IMR-90 (cell line): ENCODE results near the gene IL36RN. TPM values are rescaled to one million over a fixed set of nuclear protein-coding genes. Genes with fewer than 3 reads are reported as not detected.

Source experiments
- ATAC-seq: fragments of 200-7000 bp; cut with Tn5 transposase; 2 replicates; pipeline ENCODE4 v1.9.1; 2020; ENCODE audit warnings: low read depth, mild to moderate bottlenecking, moderate library complexity
- BruUV-seq: library from RNA; stranded (reverse); fragments of 400-500 nt; replicated peaks from 2 replicates; lab custom pipeline; 2021; lab: Mats Ljungman, UMichigan
- CTCF ChIA-PET: fragments of 300-600 bp; formaldehyde crosslinking; extraction: SDS; loops from one replicate; lab custom pipeline; 2021; ENCODE audit warnings: antibody characterized with exemption; lab: Yijun Ruan, JAX
- POLR2A ChIA-PET: fragments of 300-600 bp; sonication (Branson Sonifier 250); formaldehyde crosslinking; loops from one replicate; lab custom pipeline; 2022; ENCODE audit warnings: antibody characterized with exemption; ENCODE audit not compliant: unreplicated experiment; lab: Charles Lee
- DNase-seq: peaks from one replicate; pipeline ENCODE4 v3.0.0; 2013
- H2AFZ ChIP-seq: replicated peaks from 2 replicates; pipeline ENCODE3; 2013; ENCODE audit warnings: low read length, mild to moderate bottlenecking; ENCODE audit not compliant: poor library complexity
- H2AK5ac ChIP-seq: 2 replicates; pipeline ENCODE4 v1.6.1; 2013; ENCODE audit warnings: low read depth, low read length, inconsistent platforms
- H2AK9ac ChIP-seq: replicated peaks from 2 replicates; pipeline ENCODE3; 2013; ENCODE audit warnings: mild to moderate bottlenecking, low read depth, low read length, moderate library complexity; ENCODE audit not compliant: poor library complexity
- H2BK120ac ChIP-seq: 2 replicates; pipeline ENCODE4 v1.6.1; 2013; ENCODE audit warnings: low read depth, low read length, inconsistent platforms
- H2BK15ac ChIP-seq: 3 replicates; pipeline ENCODE4 v1.6.1; 2013; ENCODE audit warnings: low read depth, low read length, inconsistent platforms
- H2BK20ac ChIP-seq: 2 replicates; pipeline ENCODE4 v1.6.1; 2013; ENCODE audit warnings: low read depth, mild to moderate bottlenecking, inconsistent platforms, low read length, moderate library complexity
- H2BK5ac ChIP-seq: 2 replicates; pipeline ENCODE4 v1.6.1; 2013; ENCODE audit warnings: mild to moderate bottlenecking, low read depth, low read length, inconsistent platforms; ENCODE audit not compliant: poor library complexity, severe bottlenecking
- H3K14ac ChIP-seq: replicated peaks from 2 replicates; pipeline ENCODE4 v1.6.1; 2013; ENCODE audit warnings: low read depth, low read length, inconsistent platforms
- H3K18ac ChIP-seq: 2 replicates; pipeline ENCODE4 v1.6.1; 2013; ENCODE audit warnings: low read depth, low read length, control low read depth
- H3K23ac ChIP-seq: 2 replicates; pipeline ENCODE4 v1.6.1; 2013; ENCODE audit warnings: low read depth, low read length, inconsistent platforms
- H3K27ac ChIP-seq: 2 replicates; pipeline ENCODE4 v1.5.1; 2013; ENCODE audit warnings: mild to moderate bottlenecking, control low read depth, low read length; ENCODE audit not compliant: insufficient read depth
- H3K27me3 ChIP-seq: 2 replicates; pipeline ENCODE4 v1.6.1; 2013; ENCODE audit warnings: low read length; ENCODE audit not compliant: control insufficient read depth, insufficient read depth
- H3K36me3 ChIP-seq: 2 replicates; pipeline ENCODE4 v1.6.1; 2013; ENCODE audit warnings: low read length, mixed read lengths; ENCODE audit not compliant: control insufficient read depth, insufficient read depth
- H3K4ac ChIP-seq: 2 replicates; pipeline ENCODE4 v1.6.1; 2013; ENCODE audit warnings: low read depth, low read length, inconsistent platforms
- H3K4me1 ChIP-seq: 2 replicates; pipeline ENCODE4 v1.6.1; 2013; ENCODE audit warnings: low read length, mixed read lengths; ENCODE audit not compliant: control insufficient read depth, insufficient read depth
- H3K4me2 ChIP-seq: 2 replicates; pipeline ENCODE4 v1.6.1; 2013; ENCODE audit warnings: low read depth, mild to moderate bottlenecking, control low read depth, low read length, moderate library complexity
- H3K4me3 ChIP-seq: 2 replicates; pipeline ENCODE4 v1.5.1; 2013; ENCODE audit warnings: low read depth, mild to moderate bottlenecking, control low read depth, low read length, moderate library complexity; ENCODE audit not compliant: insufficient read depth
- H3K56ac ChIP-seq: 2 replicates; pipeline ENCODE4 v1.6.1; 2013; ENCODE audit warnings: low read length, inconsistent platforms; ENCODE audit not compliant: insufficient read depth; ENCODE audit errors: extremely low read depth
- H3K79me1 ChIP-seq, 2 experiments: 2 replicates each; pipeline ENCODE4 v1.6.1; 2013; ENCODE audit warnings: low read length in 2 of 2, inconsistent platforms in 1 of 2, low read depth in 1 of 2
- H3K9ac ChIP-seq: 2 replicates; pipeline ENCODE4 v1.6.1; 2013; ENCODE audit warnings: low read depth, low read length, control low read depth
- H3K9me1 ChIP-seq: 2 replicates; pipeline ENCODE4 v1.6.1; 2013; ENCODE audit warnings: low read length, inconsistent platforms; ENCODE audit not compliant: insufficient read depth
- H3K9me3 ChIP-seq: 2 replicates; pipeline ENCODE4 v1.6.1; 2013; ENCODE audit warnings: low read length; ENCODE audit not compliant: control insufficient read depth, insufficient read depth
- H4K20me1 ChIP-seq: 2 replicates; pipeline ENCODE4 v1.6.1; 2013; ENCODE audit warnings: low read length, inconsistent platforms; ENCODE audit not compliant: insufficient read depth
- H4K5ac ChIP-seq: 2 replicates; pipeline ENCODE4 v1.6.1; 2013; ENCODE audit warnings: mild to moderate bottlenecking, low read depth, low read length, control low read depth
- H4K8ac ChIP-seq, 2 experiments: 2 replicates each; pipeline ENCODE4 v1.6.1; 2013; ENCODE audit warnings: low read depth in 2 of 2, low read length in 2 of 2, control low read depth in 1 of 2, inconsistent platforms in 1 of 2
- H4K91ac ChIP-seq: 2 replicates; pipeline ENCODE4 v1.6.1; 2013; ENCODE audit warnings: low read depth, low read length, inconsistent platforms; ENCODE audit not compliant: insufficient read depth
- BHLHE40 ChIP-seq: fragments of 150-350 bp; IDR thresholded peaks from 2 replicates; pipeline ENCODE4 v1.6.1; 2016; ENCODE audit warnings: mild to moderate bottlenecking, low read depth, low read length
- CEBPB ChIP-seq: IDR thresholded peaks from 2 replicates; pipeline ENCODE4 v1.6.1; 2012; ENCODE audit warnings: low read depth, low read length, improper control_type of control experiment
- CHD1 ChIP-seq: IDR thresholded peaks from 2 replicates; pipeline ENCODE4 v1.6.1; 2012; ENCODE audit warnings: low read depth, low read length, improper control_type of control experiment
- ELK1 ChIP-seq: fragments of 150-350 bp; IDR thresholded peaks from 2 replicates; pipeline ENCODE4 v1.6.1; 2016; ENCODE audit warnings: low read depth, mild to moderate bottlenecking, low read length, moderate library complexity, borderline replicate concordance
- FOS ChIP-seq: fragments of 150-350 bp; IDR thresholded peaks from 2 replicates; pipeline ENCODE4 v1.6.1; 2016; ENCODE audit warnings: low read depth, low read length
- MAFK ChIP-seq: IDR thresholded peaks from 2 replicates; pipeline ENCODE4 v1.6.1; 2012; ENCODE audit warnings: low read depth, low read length, improper control_type of control experiment
- MAZ ChIP-seq: IDR thresholded peaks from 2 replicates; pipeline ENCODE4 v1.6.1; 2012; ENCODE audit warnings: low read depth, mild to moderate bottlenecking, low read length, improper control_type of control experiment, moderate library complexity, borderline replicate concordance
- MXI1 ChIP-seq: IDR thresholded peaks from 2 replicates; pipeline ENCODE4 v1.6.1; 2012; ENCODE audit warnings: low read depth, mild to moderate bottlenecking, low read length, moderate library complexity, borderline replicate concordance
- NFE2L2 ChIP-seq: fragments of 150-350 bp; IDR thresholded peaks from 2 replicates; pipeline ENCODE4 v1.6.1; 2016; ENCODE audit warnings: low read depth, mild to moderate bottlenecking, low read length
- POLR2A ChIP-seq: IDR thresholded peaks from 2 replicates; pipeline ENCODE4 v1.6.1; 2012; ENCODE audit warnings: mild to moderate bottlenecking, low read depth, low read length
- RAD21 ChIP-seq: IDR thresholded peaks from 2 replicates; pipeline ENCODE4 v1.6.1; 2012; ENCODE audit warnings: low read length, improper control_type of control experiment
- RCOR1 ChIP-seq: IDR thresholded peaks from 2 replicates; pipeline ENCODE4 v1.6.1; 2012; ENCODE audit warnings: mild to moderate bottlenecking, low read length, improper control_type of control experiment; ENCODE audit not compliant: insufficient replicate concordance
- RFX5 ChIP-seq: IDR thresholded peaks from 2 replicates; pipeline ENCODE4 v1.8.0; 2012; ENCODE audit warnings: low read depth, mild to moderate bottlenecking, low read length, moderate library complexity
- SMC3 ChIP-seq: fragments of 150-350 bp; IDR thresholded peaks from 2 replicates; pipeline ENCODE4 v1.6.1; 2016; ENCODE audit warnings: low read depth, mild to moderate bottlenecking, antibody characterized with exemption, low read length, moderate library complexity
- USF2 ChIP-seq: fragments of 150-350 bp; IDR thresholded peaks from 2 replicates; pipeline ENCODE4 v1.6.1; 2017; ENCODE audit warnings: mild to moderate bottlenecking, antibody characterized with exemption, low read length, low read depth
- WGBS, 2 experiments: methylation state at CpG; one replicate each; pipeline versions ENCODE4 v1.1.5 to v1.1.7; 2013; ENCODE audit warnings: missing lambda C conversion rate in 2 of 2; ENCODE audit not compliant: insufficient read length in 1 of 2; ENCODE audit errors: extremely low coverage in 2 of 2; 5-methylcytosine and 5-hydroxymethylcytosine counted together
- dilution Hi-C: fragments of 300-500 bp; cut with HindIII; formaldehyde crosslinking; loops from one replicate; pipeline ENCODE4 v1.14.3; 2018; ENCODE audit warnings: low sequenced_read_pairs; ENCODE audit not compliant: unreplicated experiment
- in situ Hi-C: fragments of 300-500 bp; cut with MboI; formaldehyde crosslinking; loops from 3 replicates; pipeline ENCODE4 v1.14.3; 2019; ENCODE audit warnings: low sequenced_read_pairs, inconsistent platforms, mixed read lengths
- intact Hi-C: fragments of 100-400 bp; cut with micrococcal nuclease; formaldehyde crosslinking; loops from 2 replicates; pipeline ENCODE4 v1.10.0; 2022
- polyA plus RNA-seq, 3 experiments: library from polyadenylated mRNA; depleted of rRNA; stranded (reverse); fragments of >200 nt; gene quantifications; 2 replicates each; pipeline ENCODE4 v1.2.3, GENCODE V29; 2012; ENCODE audit warnings: low replicate concordance in 1 of 3
- total RNA-seq: library from RNA; depleted of rRNA; stranded (reverse); fragments of >200 nt; gene quantifications from 2 replicates; pipeline ENCODE4 v1.2.3, GENCODE V29; 2012
- TF ChIP-seq, protein P1 (sequence below): conservative IDR thresholded peaks from 2 replicates; pipeline ENCODE4 v1.5.1; 2012; ENCODE audit warnings: mild to moderate bottlenecking, low read depth, low read length, improper control_type of control experiment

The IL36RN gene
- total and polyA plus RNA-seq, 2 of the 4 experiments (the other 2 are of a cell fraction): not detected

DNA sequence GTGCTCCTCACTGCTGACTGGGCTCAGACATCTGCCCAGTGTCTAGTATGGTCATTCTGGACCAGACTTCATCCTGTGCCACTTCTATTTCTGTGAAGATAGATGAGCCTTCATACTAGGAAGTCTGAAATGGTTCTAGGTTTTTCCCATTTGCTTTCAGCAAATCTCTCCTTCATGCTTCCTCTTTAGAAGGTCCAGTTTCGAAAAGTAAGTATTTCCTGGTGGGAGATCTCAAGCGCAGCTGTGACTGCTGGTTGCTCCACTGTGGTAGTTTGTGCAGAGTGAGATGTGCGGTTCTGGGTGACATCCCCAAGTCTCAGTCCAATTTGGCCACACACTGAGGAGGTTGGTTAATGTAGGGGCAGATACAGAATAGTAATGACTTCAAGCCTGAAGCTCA, 20.7 kb upstream of the IL36RN start:
- TF ChIP-seq POLR2A: no peak
- no peak for TF ChIP-seq MXI1
- no peak for TF ChIP-seq CEBPB
- TF ChIP-seq, protein P1, sequence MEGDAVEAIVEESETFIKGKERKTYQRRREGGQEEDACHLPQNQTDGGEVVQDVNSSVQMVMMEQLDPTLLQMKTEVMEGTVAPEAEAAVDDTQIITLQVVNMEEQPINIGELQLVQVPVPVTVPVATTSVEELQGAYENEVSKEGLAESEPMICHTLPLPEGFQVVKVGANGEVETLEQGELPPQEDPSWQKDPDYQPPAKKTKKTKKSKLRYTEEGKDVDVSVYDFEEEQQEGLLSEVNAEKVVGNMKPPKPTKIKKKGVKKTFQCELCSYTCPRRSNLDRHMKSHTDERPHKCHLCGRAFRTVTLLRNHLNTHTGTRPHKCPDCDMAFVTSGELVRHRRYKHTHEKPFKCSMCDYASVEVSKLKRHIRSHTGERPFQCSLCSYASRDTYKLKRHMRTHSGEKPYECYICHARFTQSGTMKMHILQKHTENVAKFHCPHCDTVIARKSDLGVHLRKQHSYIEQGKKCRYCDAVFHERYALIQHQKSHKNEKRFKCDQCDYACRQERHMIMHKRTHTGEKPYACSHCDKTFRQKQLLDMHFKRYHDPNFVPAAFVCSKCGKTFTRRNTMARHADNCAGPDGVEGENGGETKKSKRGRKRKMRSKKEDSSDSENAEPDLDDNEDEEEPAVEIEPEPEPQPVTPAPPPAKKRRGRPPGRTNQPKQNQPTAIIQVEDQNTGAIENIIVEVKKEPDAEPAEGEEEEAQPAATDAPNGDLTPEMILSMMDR: no peak
- no peak for TF ChIP-seq RFX5
- TF ChIP-seq RAD21: no peak
- TF ChIP-seq RCOR1: no peak
- TF ChIP-seq FOS: no peak
- no peak for TF ChIP-seq MAZ
- no peak for TF ChIP-seq MAFK
- TF ChIP-seq SMC3: no peak
- TF ChIP-seq BHLHE40: no peak
- TF ChIP-seq USF2: no peak
- TF ChIP-seq CHD1: no peak
- no peak for TF ChIP-seq NFE2L2
- TF ChIP-seq ELK1: no peak
- H3K27ac ChIP-seq: no peak overlapping the region
- H4K8ac ChIP-seq: no peak overlapping the region
- no peak overlapping the region for H3K4me3 ChIP-seq
- no peak overlapping the region for H2BK20ac ChIP-seq
- H3K4me1 ChIP-seq: no peaks in the 10 kb centered on the region
- dilution Hi-C loops: no loop called here
- no peak overlapping the region for H3K4ac ChIP-seq
- no peak overlapping the region for H3K56ac ChIP-seq
- H2AK9ac ChIP-seq: no peak overlapping the region
- no peak overlapping the region for H3K14ac ChIP-seq
- H2AK5ac ChIP-seq: no peak overlapping the region
- no peak overlapping the region for H2AFZ ChIP-seq
- H3K9me3 ChIP-seq: no peaks in the 10 kb centered on the region
- no peak overlapping the region for H4K91ac ChIP-seq
- H2BK15ac ChIP-seq: no peak overlapping the region
- H3K36me3 ChIP-seq: no peaks in the 10 kb centered on the region
- POLR2A ChIA-PET: no interaction called here
- H3K23ac ChIP-seq: no peak overlapping the region
- BruUV-seq: no TSS peak
- 80% methylated on average over 1 of the region's 3 CpGs; no CpG with 5 or more reads in 1 of the 2 experiments for WGBS, 2 experiments
- CTCF ChIA-PET: no interaction called here
- intact Hi-C loops: no loop called here
- no peak overlapping the region for H2BK120ac ChIP-seq
- no peak overlapping the region for H2BK5ac ChIP-seq
- no peaks in the 10 kb centered on the region for H3K79me1 ChIP-seq
- no peaks in the 10 kb centered on the region for H4K20me1 ChIP-seq
- DNase-seq: no peak
- no peak overlapping the region for H3K9ac ChIP-seq
- peaks cover 12% of the 10 kb centered on the region for H3K27me3 ChIP-seq
- no peak overlapping the region for H4K5ac ChIP-seq
- ATAC-seq: no peak
- H3K9me1 ChIP-seq: no peaks in the 10 kb centered on the region
- no peak overlapping the region for H3K18ac ChIP-seq
- H3K4me2 ChIP-seq: no peak overlapping the region
- in situ Hi-C loops: no loop called here
